GM21723 (cell line): ENCODE results near the gene NANOG.
"Not testable (repeated sequence)": the region's sequence is repeated elsewhere in the genome, so short reads cannot be mapped to it uniquely, and the experiment has no call there.

Experiments
- ATAC-seq: cut with Tn5 transposase; IDR thresholded peaks from one replicate; pipeline ENCODE4 v1.9.1; 2021; ENCODE audit warnings: mild to moderate bottlenecking, moderate library complexity; ENCODE audit not compliant: unreplicated experiment

NANOG gene

DNA sequence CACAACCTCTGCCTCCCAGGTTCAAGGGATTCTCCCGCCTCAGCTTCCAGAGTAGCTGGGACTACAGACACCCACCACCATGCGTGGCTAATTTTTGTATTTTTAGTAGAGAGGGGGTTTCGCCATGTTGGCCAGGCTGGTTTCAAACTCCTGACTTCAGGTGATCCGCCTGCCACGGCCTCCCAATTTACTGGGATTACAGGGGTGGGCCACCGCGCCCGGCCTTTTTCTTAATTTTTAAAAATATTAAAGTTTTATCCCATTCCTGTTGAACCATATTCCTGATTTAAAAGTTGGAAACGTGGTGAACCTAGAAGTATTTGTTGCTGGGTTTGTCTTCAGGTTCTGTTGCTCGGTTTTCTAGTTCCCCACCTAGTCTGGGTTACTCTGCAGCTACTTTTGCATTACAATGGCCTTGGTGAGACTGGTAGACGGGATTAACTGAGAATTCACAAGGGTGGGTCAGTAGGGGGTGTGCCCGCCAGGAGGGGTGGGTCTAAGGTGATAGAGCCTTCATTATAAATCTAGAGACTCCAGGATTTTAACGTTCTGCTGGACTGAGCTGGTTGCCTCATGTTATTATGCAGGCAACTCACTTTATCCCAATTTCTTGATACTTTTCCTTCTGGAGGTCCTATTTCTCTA, at the start of gene NANOG:
NANOG (plus strand) TSS at position 519 of the 645 bp plus-strand sequence. CDS start 213 bp downstream, outside the sequence.
- ATAC-seq, result not testable (repeated sequence)

DNA sequence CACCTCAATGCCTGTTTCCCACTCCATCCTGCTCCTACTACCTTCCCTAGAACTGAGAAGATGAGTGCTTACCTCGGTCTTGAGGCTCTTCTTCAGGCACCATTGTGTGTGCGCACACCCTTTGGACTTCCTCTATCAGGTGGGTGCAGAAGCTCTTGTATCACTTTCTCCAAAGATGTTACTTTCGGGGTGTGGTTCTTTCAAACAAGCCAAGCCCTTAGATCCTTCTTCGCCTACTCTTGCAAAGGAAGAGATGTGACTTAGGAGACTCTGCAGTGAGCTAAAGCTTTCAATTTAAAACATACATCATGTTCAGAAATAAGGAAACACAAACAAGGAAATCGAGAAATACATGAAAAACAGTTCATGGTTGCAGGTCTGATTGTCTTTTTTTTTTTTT, 42.0 kb upstream of the NANOG start, which contains the start of gene CLEC4C:
CLEC4C (minus strand) TSS at position 130 of the 400 bp plus-strand sequence; CDS start at position 103, 27 bp downstream.
- ATAC-seq, result no peak

DNA sequence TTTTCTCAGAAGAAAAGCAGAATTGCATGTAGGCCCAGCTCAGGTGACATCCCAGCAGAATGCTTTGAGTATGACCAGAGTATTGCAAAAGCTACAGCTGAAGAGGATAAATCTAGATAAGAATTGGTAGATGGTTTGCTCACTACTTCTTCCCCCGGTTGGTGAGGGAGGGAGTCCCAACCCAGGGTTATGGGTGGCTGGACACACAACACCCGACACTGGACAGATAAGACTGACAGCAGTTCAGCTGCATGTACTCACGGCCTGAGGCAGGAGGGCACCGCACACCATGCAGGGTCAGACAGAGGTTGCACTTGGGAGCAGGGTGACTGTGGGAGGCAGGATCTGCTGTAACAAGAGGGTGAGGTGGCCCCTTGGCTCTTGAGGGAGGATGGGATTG, 40.4 kb upstream of the NANOG start:
- no peak for ATAC-seq

DNA sequence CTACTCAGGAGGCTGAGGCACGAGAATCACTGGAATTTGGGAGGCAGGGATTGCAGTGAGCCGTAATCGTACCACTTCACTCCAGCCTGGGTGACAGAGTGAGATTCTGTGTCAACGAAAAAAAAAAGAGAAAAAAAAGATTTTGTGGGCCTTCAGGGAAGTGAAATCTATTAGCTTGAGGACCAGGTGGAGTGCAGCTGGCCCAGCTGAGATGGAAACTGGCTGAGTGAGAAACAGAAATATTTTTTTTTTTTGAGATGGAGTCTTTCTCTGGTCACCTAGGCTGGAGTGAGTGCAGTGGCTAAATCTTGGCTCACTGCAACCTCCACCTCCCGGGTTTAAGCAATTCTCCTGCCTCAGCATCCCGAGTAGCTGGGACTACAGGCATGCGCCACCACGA, 39.8 kb upstream of the NANOG start:
- no peak for ATAC-seq

DNA sequence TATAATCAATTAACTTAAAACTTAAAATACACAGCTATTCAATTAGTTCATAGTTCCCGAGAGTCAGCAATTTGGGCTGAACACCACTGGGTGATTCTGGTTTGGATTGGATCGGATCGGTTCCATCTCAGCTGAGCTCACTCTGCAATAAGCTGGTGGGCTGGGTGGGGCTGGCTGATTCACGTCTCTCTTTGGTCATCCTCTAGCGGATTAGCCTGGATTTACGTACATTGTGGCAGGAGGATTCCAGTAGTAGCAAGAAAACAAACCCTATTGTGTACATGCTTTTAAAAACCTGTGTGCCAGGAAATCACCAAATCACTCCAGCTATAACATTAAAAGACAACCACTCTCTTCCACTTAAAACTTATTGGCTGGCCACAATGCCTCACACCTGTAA, 38.9 kb upstream of the NANOG start:
- no peak for ATAC-seq

DNA sequence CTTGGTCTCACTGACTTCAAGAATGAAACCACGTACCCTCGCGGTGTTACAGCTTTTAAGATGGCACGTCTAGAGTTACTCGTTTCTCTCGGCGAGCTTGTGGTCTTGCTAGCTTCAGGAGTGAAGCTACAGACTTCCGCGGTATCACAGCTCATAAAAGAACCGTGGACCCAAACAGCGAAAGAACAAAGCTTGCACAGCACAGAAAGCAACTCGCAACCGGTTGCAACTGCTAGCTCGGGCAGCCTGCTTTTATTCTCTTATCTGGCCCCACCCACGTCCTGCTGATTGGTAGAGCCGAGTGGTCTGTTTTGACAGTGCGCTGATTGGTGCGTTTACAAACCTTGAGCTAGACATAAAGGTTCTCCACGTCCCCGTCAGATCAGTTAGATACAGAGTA, 37.8 kb upstream of the NANOG start:
- ATAC-seq, result no peak

DNA sequence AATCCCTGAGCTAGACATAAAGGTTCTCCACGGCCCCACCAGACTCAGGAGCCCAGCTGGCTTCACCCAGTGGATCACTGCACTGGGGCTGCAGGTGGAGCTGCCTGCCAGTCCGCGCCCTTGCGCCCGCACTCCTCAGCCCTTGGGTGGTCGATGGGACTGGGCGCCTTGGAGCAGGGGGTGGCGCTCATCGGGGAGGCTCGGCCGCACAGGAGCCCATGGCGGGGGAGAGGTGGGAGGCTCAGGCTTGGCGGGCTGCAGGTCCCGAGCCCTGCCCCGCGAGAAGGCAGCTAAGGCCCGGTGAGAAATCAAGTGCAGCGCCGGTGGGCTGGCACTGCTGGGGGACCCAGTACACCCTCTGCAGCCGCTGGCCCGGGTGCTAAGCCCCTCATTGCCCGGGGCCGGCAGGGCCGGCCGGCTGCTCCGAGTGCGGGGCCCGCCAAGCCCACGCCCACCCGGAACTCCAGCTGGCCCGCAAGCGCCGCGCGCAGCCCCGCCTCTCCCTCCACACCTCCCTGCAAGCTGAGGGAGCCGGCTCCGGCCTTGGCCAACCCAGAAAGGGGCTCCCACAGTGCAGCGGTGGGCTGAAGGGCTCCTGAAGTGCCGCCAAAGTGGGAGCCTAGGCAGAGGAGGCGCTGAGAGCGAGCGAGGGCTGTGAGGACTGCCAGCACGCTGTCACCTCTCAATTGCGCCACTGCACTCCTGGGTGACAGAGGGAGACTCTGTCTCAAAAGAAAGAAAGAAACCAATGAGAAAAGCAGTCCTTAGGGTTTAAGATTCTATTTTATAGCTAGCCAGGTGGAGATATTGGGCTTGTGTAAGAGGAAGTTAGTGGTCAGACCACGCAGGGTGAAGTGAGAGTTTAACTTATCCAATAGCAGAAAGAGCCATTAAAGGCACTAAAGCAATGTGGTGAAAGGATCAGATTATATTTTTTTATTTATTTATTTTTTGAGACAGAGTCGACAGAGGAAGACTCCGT, 37.0 kb upstream of the NANOG start:
- ATAC-seq, result not testable (repeated sequence)

DNA sequence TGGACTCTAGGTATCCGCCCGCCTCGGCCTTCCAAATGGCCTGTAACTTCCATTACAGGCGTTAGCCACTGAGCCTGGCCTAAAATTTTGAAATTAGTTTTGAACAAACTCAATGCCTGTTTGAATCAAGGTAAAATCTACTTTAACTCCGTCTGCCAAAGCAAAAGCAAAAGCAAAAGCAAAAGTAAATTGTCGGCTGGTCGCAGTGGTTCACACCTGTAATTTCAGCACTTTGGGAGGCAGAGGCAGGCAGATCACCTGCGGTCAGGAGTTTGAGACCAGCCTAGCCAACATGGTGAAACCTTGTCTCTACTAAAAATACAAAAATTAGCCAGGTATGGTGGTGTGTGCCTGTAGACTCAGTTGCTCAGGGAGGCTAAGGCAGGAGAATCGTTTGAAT, 33.5 kb upstream of the NANOG start:
- not testable (repeated sequence) for ATAC-seq

DNA sequence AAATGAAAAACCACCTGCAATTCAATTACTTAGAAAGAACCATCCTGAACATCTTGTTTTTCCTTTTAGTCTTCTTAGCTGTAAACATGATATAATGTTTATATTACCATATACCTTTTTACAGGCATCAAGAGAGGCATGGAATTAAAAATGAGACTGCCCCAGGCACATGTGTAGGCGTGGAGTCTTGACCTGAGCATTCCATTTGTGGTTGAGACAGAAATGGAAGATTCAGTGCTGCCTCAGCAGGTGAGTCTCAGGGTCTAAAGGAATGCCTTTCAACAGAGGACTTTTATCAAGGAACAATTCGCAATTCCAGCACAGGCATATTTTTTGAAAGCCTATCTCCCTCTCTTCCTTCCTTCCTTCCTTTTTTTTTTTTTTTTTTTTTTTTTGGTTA, 32.2 kb upstream of the NANOG start:
- no peak for ATAC-seq

DNA sequence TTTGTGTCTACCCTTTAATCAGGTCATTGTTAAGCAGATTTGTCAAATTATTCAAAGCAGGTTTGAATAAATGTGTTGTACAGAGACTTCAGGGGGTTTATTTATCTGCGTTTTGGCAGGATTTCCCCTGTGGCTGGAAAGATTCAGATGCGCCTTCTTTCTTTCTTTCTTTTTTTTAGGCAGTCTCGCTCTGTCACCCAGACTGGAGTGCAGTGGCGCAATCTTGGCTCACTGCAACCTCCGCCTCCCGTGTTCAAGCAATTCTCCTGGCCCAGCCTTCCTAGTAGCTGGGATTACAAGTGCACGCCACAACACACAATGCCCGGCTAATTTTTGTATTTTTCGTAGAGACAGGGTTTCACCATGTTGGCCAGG, 30.4 kb upstream of the NANOG start:
- no peak for ATAC-seq

DNA sequence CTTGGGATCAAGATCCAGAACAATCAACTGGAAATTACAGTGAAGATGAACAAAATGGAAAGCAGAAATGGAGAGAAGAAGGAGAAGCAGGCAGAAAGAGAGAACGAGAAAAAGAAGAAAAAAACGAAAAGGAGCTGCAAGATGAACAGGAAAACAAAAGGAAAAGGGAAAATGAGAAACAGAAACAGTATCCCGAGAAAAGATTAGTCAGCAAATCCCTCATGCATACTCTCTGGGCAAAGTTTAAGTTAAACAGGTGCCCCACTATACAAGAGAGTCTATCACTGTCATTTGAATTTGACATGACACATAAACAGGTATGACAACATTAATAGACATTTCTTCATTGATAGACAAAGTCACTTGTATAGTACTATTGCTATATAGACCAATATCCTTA, 19.2 kb upstream of the NANOG start:
- no peak for ATAC-seq

DNA sequence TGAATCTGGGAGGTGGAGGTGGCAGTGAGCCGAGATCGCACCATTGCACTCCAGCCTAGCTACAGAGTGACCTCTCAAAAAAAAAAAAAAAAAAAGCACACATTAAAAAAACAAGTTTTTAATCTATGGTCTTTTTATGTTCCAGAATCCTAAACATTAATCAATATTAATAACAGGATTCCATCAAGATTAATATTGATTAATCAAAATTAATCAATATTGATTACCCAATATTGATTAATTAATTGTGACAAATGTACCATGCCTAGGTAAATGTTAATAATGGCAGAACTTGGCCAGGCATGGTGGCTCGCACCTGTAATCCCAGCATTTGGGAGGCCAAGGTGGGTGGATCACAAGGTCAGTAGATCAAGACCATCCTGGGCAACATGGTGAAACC, 7.9 kb upstream of the NANOG start:
- ATAC-seq, result no peak

DNA sequence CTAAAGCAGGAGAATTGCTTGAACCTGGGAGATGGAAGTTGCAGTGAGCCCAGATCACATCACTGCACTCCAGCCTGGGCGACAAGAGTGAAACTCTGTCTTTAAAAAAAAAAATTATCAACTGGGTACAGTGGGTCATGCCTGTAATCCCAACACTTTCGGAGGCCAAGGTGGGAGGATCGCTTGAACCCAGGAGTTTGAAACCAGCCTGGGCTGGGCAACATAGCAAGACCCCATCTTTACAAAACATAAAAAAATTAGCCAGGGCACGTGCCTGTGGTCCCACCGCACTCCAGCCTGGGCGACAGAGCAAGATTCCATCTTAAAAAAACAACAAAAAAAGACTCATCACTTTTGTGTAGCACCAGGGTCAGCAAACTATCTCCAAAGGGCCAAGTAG, 7.1 kb upstream of the NANOG start:
- no peak for ATAC-seq

DNA sequence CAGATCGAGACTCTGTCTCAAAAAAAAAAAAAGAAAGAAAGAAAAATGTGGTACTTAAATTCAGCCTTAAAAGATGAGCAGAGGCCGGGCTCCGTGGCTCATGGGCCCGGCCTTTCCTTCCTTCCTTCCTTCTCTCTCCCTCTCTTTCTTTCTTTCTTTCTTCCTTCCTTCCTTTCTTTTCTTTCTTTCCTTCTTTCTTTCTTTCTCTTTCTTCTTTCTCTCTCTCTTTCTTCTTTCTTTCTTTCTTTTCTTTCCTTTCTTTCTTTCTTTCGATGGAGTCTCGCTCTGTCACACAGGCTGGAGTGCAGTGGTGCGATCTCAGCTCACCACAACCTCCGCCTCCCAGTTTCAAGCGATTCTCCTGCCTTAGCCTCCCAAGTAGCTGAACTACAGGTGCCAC, 5.8 kb upstream of the NANOG start:
- not testable (repeated sequence) for ATAC-seq

DNA sequence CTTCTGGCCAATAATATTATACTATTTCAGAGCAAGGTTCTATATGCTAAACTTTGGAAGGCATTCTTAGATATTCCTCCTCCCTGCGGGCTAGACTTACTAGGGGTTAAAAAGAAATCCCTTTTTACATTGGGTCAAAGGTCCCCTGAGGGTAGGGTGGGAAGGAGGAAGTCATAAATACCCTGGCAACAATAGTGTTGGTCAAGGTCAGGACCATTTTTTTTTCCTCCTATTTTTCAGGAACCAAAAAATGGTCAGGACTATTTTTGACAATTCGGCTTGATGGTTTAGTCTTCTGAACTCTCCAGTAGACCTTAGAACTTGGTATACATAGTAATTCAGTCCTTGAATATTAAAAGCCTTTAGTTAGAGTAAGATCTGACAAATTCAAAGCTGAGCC, 4.5 kb upstream of the NANOG start:
- no peak for ATAC-seq

DNA sequence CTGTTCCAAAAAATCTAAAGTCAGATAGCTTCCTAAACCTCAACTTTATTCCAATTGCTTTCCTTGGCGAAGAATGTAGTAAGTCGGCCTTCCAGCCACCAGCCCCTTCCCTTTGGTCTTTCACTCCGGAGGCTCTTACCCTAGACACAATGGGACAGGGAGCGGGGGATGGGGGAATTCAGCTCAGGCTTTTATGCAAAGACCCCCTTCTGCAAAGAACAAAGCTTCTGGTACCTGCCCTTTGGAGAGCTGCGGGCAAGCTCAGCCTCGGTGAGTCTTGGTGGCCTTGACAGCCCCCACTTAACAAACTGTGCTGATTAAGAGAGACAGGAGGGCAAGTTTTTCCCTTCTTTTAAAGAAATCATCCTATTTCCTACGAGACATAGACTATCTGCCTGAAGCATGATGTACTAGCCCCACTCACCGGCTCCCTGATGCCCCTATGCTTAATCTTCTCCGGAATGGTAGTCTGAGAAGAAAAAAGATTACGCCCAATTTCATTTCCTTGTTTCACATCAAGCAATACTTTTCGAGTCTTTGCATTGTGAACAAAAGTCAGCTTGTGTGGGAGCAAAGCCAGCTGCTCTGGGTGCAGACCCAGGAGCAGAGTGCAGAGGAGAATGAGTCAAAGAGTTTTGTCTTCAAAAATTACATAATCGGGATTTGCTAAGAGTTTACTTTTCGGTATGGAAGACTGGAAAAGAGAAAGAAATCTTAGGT, 1.5 kb upstream of the NANOG start:
- no peak for ATAC-seq

DNA sequence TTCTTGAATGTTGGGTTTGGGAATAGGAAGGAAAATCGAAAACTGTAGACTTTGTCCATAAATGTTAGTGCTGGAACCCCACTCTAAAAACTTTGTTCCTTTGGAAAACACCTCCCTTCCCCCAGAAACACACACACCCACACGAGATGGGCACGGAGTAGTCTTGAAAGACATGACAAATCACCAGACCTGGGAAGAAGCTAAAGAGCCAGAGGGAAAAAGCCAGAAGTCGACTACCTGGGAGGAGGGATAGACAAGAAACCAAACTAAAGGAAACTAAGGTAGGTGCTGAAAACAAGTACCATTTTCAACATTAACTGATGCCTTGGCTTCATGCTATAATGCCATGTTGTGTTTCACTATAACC, 925 bp upstream of the NANOG start:
- no peak for ATAC-seq

DNA sequence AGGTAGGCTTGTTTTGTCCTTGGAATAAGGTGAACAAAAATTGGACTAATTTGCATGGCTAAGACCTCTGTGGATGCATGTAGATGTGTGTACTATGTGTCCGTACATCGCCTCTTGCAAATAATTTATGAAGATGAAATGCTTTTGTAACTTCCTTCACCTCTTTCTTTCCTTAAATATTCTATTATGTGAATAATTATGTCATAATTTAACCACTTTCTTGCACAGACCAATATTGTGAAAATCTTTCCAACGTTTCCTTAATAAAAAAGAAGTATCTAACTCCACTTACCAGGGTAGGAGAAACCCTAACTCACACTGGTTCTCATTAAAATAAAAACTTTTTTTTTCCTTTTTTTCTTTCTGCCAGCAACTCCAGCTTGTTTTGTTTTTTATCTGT, 4.0 kb downstream of the NANOG start:
- no peak for ATAC-seq

DNA sequence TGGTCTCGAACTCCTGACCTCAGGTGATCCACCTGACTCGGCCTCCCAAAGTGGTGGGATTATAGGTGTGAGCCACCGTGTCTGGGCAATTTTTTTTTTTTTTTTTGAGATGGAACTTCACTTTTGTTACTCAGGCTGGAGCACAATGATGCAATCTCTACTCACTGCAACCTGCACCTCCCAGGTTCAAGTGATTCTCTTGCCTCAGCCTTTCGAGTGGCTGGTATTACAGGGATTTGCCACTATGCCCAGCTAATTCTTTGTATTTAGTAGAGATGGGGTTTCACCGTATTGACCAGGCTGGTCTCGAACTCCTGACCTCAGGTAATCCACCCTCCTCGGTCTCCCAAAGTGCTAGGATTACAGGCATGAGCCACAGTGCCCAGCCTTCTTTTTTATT, 8.1 kb downstream of the NANOG start:
- ATAC-seq, result not testable (repeated sequence)

DNA sequence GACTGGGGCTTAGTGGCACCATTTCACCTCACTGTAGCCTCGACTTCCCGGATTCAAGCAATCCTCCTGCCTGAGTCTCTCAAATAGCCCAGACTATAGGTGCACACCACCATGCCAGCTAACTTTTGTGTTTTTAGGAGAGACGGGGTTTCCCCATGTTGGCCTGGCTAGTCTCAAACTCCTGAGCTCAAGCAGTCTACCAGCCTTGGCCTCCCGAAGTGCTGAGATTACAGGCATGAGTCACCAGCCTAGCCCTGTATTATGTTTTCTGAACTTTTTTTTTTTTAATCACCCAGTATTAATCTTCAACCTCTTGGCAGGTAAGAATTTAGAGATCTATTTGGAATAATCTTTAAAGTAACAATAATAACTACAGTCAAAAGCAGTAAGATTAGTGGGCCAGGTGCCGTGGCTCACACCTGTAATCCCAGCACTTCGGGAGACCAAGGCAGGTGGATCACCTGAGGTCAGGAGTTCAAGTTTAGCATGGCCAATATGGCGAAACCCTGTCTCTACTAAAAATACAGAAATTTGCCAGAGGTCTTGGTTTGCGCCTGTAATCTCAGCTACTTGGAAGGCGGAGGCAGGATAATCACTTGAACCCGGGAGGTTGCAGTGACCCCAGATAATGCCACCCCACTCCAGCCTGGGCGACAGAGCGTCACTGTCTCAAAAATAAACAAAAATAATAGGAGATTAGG, 8.6 kb downstream of the NANOG start:
- ATAC-seq, result no peak

DNA sequence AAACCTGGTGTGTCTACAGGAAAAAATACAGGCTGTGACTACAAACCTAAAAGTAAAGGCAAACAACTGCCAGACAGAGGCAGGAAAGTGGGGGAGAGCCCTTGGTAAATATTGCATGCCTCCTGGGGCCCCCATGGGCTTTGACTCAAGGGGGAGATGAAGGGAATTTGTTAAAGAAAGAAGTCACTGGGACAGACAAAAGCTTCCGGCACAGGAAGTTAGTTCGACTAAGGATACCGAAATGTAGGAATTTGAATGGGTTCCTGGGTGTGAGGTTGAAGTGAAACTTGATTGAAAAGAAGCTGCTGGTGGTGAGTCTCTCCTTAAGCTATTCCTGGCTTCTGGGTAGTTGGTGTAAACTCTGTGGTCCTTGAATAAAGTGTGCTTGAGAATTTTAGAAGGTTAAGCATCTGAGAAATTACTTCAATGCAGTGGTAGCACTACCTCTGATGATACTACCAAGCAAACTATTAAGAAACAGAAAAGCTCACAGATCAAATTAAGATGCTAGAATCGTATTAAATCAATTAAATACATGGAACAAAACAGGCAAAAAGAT, 9.6 kb downstream of the NANOG start:
- not testable (repeated sequence) for ATAC-seq
